Neural cell (in vitro differentiated cells): ENCODE measurements around the gene FILIP1L. TPM values are rescaled to one million over a fixed set of nuclear protein-coding genes. Genes with fewer than 3 reads are reported as not detected.

ENCODE experiments used
- H2AFZ ChIP-seq: fragments of 200-600, 300-800 bp; sonication (generic), shearing (Covaris generic); 2 replicates; pipeline ENCODE4 v1.6.0; 2014; ENCODE audit warnings: low read depth, mild to moderate bottlenecking, antibody characterized with exemption, low read length, moderate library complexity
- H3F3A ChIP-seq: fragments of 200-600 bp; shearing (Covaris generic); 2 replicates; pipeline ENCODE4 v1.6.1; 2016; ENCODE audit warnings: mild to moderate bottlenecking, moderate library complexity, mixed read lengths, antibody characterized with exemption, low read length; ENCODE audit not compliant: insufficient read depth, poor library complexity, severe bottlenecking
- H3K27ac ChIP-seq: fragments of 200-600, 300-800 bp; sonication (generic), shearing (Covaris generic); 2 replicates; pipeline ENCODE4 v1.5.1; 2014; ENCODE audit warnings: mild to moderate bottlenecking, low read length, moderate library complexity
- H3K27me3 ChIP-seq: fragments of 300-800, 200-600 bp; sonication (generic), shearing (Covaris generic); 2 replicates; pipeline ENCODE4 v1.6.0; 2014; ENCODE audit warnings: mild to moderate bottlenecking, low read depth, low read length, moderate library complexity; ENCODE audit not compliant: insufficient read depth
- H3K36me3 ChIP-seq: fragments of 300-800, 200-600 bp; sonication (generic), shearing (Covaris generic); 2 replicates; pipeline ENCODE4 v1.5.1; 2014; ENCODE audit warnings: mild to moderate bottlenecking, antibody characterized with exemption, low read length, moderate library complexity; ENCODE audit not compliant: insufficient read depth
- H3K4me2 ChIP-seq: fragments of 300-800, 200-600 bp; sonication (generic), shearing (Covaris generic); 2 replicates; pipeline ENCODE4 v1.6.0; 2014; ENCODE audit warnings: mild to moderate bottlenecking, low read length
- H3K4me3 ChIP-seq: fragments of 300-800, 200-600 bp; sonication (generic), shearing (Covaris generic); 2 replicates; pipeline ENCODE4 v1.5.1; 2014; ENCODE audit warnings: mild to moderate bottlenecking, low read length, moderate library complexity
- H3K79me2 ChIP-seq: fragments of 200-600 bp; shearing (Covaris generic); replicated peaks from 2 replicates; pipeline ENCODE4 v1.6.0; 2014; ENCODE audit warnings: mild to moderate bottlenecking, low read length, moderate library complexity; ENCODE audit not compliant: insufficient read depth
- H3K9ac ChIP-seq: fragments of 300-800, 200-600 bp; sonication (generic), shearing (Covaris generic); 2 replicates; pipeline ENCODE4 v1.6.1; 2016; ENCODE audit warnings: mild to moderate bottlenecking, low read length, mixed read lengths
- H3K9me2 ChIP-seq: fragments of 200-600 bp; shearing (Covaris generic); 2 replicates; pipeline ENCODE4 v1.6.1; 2016; ENCODE audit warnings: mild to moderate bottlenecking, low read length, mixed read lengths; ENCODE audit not compliant: insufficient read depth
- H3K9me3 ChIP-seq: fragments of 200-600, 300-800 bp; sonication (generic), shearing (Covaris generic); 2 replicates; pipeline ENCODE4 v1.6.1; 2016; ENCODE audit warnings: mild to moderate bottlenecking, mixed run types, low read length, moderate library complexity, mixed read lengths
- H4K20me1 ChIP-seq: fragments of 200-600 bp; shearing (Covaris generic); 2 replicates; pipeline ENCODE4 v1.6.1; 2016; ENCODE audit warnings: mild to moderate bottlenecking, mixed run types; ENCODE audit not compliant: insufficient read depth
- CTCF ChIP-seq: fragments of 450-650 bp; IDR thresholded peaks from 2 replicates; pipeline ENCODE4 v1.5.1; 2014; ENCODE audit warnings: antibody characterized with exemption, mild to moderate bottlenecking, moderate library complexity; ENCODE audit not compliant: poor library complexity, severe bottlenecking
- EP300 ChIP-seq: fragments of 450-650 bp; conservative IDR thresholded peaks from 2 replicates; pipeline ENCODE4 v1.6.1; 2014; ENCODE audit warnings: antibody characterized with exemption, mild to moderate bottlenecking, moderate library complexity; ENCODE audit not compliant: poor library complexity, severe bottlenecking
- EZH2 ChIP-seq: fragments of 200-600, 300-800 bp; shearing (Covaris generic), sonication (generic); IDR thresholded peaks from 2 replicates; pipeline ENCODE4 v1.6.1; 2014; ENCODE audit warnings: antibody characterized with exemption, low read length, borderline replicate concordance, mild to moderate bottlenecking; ENCODE audit not compliant: insufficient read depth, poor library complexity, severe bottlenecking
- MXI1 ChIP-seq: fragments of 450-650 bp; conservative IDR thresholded peaks from 2 replicates; pipeline ENCODE4 v1.6.1; 2014; ENCODE audit warnings: antibody characterized with exemption, mild to moderate bottlenecking; ENCODE audit not compliant: poor library complexity, severe bottlenecking
- POLR2AphosphoS5 ChIP-seq: IDR thresholded peaks from 2 replicates; pipeline ENCODE4 v1.6.1; 2012
- RAD21 ChIP-seq: fragments of 450-650 bp; conservative IDR thresholded peaks from 2 replicates; pipeline ENCODE4 v1.6.1; 2014; ENCODE audit warnings: antibody characterized with exemption, mild to moderate bottlenecking, moderate library complexity
- REST ChIP-seq: IDR thresholded peaks from 2 replicates; pipeline ENCODE4 v1.6.1; 2012; ENCODE audit warnings: borderline replicate concordance
- SMC3 ChIP-seq: fragments of 450-650 bp; conservative IDR thresholded peaks from 2 replicates; pipeline ENCODE4 v1.6.1; 2014; ENCODE audit warnings: antibody characterized with exemption, mild to moderate bottlenecking, moderate library complexity; ENCODE audit not compliant: poor library complexity
- TAF1 ChIP-seq: IDR thresholded peaks from 2 replicates; pipeline ENCODE4 v1.6.1; 2012; ENCODE audit warnings: low read depth
- polyA plus RNA-seq: library from polyadenylated mRNA; depleted of rRNA; stranded (reverse); fragments of >200 nt; gene quantifications from 2 replicates; pipeline ENCODE4 v1.2.3, GENCODE V29; 2014

Gene FILIP1L
- polyA plus RNA-seq, 1 donor from 2014 or later, result 0.27 TPM

- no peak overlapping the region for H3K9ac ChIP-seq
- H3F3A ChIP-seq, result no peaks in the 10 kb centered on the region
- no peak overlapping the region for H2AFZ ChIP-seq
- H3K27ac ChIP-seq, result no peak overlapping the region
- no peaks in the 10 kb centered on the region for H4K20me1 ChIP-seq
- no peaks in the 10 kb centered on the region for H3K36me3 ChIP-seq
- no peak for TF ChIP-seq EP300
- no peak for TF ChIP-seq REST
- no peak for TF ChIP-seq CTCF
- TF ChIP-seq SMC3, result no peak
- no peak for TF ChIP-seq EZH2
- no peak for TF ChIP-seq POLR2AphosphoS5
- TF ChIP-seq TAF1, result no peak
- TF ChIP-seq MXI1, result no peak
- no peak for TF ChIP-seq RAD21
- no peaks in the 10 kb centered on the region for H3K9me3 ChIP-seq
- H3K9me2 ChIP-seq, result no peaks in the 10 kb centered on the region
- H3K27me3 ChIP-seq, result no peaks in the 10 kb centered on the region
- H3K4me2 ChIP-seq, result no peak overlapping the region
- H3K4me3 ChIP-seq, result no peak overlapping the region
- no peaks in the 10 kb centered on the region for H3K79me2 ChIP-seq
Observed at GRCh38 chr3:100029052-100029451, 85.2 kb downstream of the FILIP1L start.

- no peak overlapping the region for H2AFZ ChIP-seq
- no peaks in the 10 kb centered on the region for H3F3A ChIP-seq
- H3K9me3 ChIP-seq, result no peaks in the 10 kb centered on the region
- H3K4me3 ChIP-seq, result no peak overlapping the region
- no peak overlapping the region for H3K27ac ChIP-seq
- H3K36me3 ChIP-seq, result no peaks in the 10 kb centered on the region
- no peak overlapping the region for H3K9ac ChIP-seq
- no peaks in the 10 kb centered on the region for H4K20me1 ChIP-seq
- no peaks in the 10 kb centered on the region for H3K79me2 ChIP-seq
- TF ChIP-seq EP300 (no peak), TAF1 (no peak), EZH2 (no peak), SMC3 (no peak), REST (no peak), MXI1 (no peak), RAD21 (no peak), POLR2AphosphoS5 (no peak), CTCF (no peak)
- no peaks in the 10 kb centered on the region for H3K9me2 ChIP-seq
- H3K27me3 ChIP-seq, result no peaks in the 10 kb centered on the region
- H3K4me2 ChIP-seq, result no peak overlapping the region
Observed at GRCh38 chr3:100027321-100027720, 87.0 kb downstream of the FILIP1L start.
